K562 (cell line): ENCODE results near the gene DGKE.

Experiments used
- BRD4 ChIP-seq: fragments of 200-600 bp; sonication (generic); IDR thresholded peaks from 2 replicates; pipeline ENCODE4 v1.6.1; 2017; ENCODE audit warnings: inconsistent platforms
- CHD2 ChIP-seq: IDR thresholded peaks from 2 replicates; pipeline ENCODE4 v1.6.1; 2011; ENCODE audit warnings: low read depth, low read length
- GTF2F1 ChIP-seq: IDR thresholded peaks from 2 replicates; pipeline ENCODE4 v1.6.1; 2011; ENCODE audit warnings: low read depth, low read length, improper control_type of control experiment
- TF ChIP-seq, protein P1 (sequence below), 3 experiments: IDR thresholded peaks in 2 of 3; conservative IDR thresholded peaks in 1 of 3; 2 replicates each; pipeline ENCODE4 v1.5.1; 2011 to 2012; ENCODE audit warnings: low read length in 3 of 3, mild to moderate bottlenecking in 3 of 3, control low read depth in 2 of 3, improper control_type of control experiment in 1 of 3, inconsistent platforms in 1 of 3, low read depth in 1 of 3, mixed read lengths in 1 of 3, moderate library complexity in 1 of 3; ENCODE audit not compliant: insufficient read depth in 2 of 3
- TF ChIP-seq, protein P2 (sequence below): sonication (generic); formaldehyde crosslinking; IDR thresholded peaks from 2 replicates; pipeline ENCODE4 v1.8.1; 2023; ENCODE audit warnings: missing genetic modification reagents, mild to moderate bottlenecking, borderline replicate concordance

DNA sequence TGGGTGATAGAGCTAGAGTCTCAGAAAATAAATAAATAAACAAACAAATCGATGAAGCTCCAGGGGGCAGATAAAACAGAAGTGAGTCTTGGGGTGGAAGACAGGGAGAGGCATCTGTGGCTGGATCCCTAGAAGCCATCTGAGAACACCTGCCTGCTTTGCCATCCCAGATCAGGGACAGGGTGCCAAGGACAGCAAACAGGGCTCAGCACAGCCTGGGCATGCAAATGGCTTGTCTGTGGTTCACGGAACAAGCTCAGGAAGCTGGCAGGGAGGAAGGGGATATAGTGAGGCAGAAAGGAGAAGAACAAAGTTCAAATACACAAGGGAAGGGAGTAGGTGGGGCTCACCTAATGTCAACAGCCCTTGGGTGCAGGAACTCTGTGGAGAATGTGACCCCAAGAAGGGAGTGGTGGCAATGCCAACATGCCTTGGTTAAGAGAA, 52.4 kb downstream of the DGKE start:
- no peak for TF ChIP-seq BRD4
- TF ChIP-seq, protein P1, sequence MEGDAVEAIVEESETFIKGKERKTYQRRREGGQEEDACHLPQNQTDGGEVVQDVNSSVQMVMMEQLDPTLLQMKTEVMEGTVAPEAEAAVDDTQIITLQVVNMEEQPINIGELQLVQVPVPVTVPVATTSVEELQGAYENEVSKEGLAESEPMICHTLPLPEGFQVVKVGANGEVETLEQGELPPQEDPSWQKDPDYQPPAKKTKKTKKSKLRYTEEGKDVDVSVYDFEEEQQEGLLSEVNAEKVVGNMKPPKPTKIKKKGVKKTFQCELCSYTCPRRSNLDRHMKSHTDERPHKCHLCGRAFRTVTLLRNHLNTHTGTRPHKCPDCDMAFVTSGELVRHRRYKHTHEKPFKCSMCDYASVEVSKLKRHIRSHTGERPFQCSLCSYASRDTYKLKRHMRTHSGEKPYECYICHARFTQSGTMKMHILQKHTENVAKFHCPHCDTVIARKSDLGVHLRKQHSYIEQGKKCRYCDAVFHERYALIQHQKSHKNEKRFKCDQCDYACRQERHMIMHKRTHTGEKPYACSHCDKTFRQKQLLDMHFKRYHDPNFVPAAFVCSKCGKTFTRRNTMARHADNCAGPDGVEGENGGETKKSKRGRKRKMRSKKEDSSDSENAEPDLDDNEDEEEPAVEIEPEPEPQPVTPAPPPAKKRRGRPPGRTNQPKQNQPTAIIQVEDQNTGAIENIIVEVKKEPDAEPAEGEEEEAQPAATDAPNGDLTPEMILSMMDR (IDR thresholded peaks at IDR 0.05 in 2 of 3, conservative IDR thresholded peaks at IDR 0.05 in 1 of 3; ENCODE audit: insufficient read depth in 2 of 3, low read depth in 1 of 3, low read length in 3 of 3), result no peak
- TF ChIP-seq CHD2, result no peak
- TF ChIP-seq GTF2F1, result no peak
- TF ChIP-seq, protein P2, sequence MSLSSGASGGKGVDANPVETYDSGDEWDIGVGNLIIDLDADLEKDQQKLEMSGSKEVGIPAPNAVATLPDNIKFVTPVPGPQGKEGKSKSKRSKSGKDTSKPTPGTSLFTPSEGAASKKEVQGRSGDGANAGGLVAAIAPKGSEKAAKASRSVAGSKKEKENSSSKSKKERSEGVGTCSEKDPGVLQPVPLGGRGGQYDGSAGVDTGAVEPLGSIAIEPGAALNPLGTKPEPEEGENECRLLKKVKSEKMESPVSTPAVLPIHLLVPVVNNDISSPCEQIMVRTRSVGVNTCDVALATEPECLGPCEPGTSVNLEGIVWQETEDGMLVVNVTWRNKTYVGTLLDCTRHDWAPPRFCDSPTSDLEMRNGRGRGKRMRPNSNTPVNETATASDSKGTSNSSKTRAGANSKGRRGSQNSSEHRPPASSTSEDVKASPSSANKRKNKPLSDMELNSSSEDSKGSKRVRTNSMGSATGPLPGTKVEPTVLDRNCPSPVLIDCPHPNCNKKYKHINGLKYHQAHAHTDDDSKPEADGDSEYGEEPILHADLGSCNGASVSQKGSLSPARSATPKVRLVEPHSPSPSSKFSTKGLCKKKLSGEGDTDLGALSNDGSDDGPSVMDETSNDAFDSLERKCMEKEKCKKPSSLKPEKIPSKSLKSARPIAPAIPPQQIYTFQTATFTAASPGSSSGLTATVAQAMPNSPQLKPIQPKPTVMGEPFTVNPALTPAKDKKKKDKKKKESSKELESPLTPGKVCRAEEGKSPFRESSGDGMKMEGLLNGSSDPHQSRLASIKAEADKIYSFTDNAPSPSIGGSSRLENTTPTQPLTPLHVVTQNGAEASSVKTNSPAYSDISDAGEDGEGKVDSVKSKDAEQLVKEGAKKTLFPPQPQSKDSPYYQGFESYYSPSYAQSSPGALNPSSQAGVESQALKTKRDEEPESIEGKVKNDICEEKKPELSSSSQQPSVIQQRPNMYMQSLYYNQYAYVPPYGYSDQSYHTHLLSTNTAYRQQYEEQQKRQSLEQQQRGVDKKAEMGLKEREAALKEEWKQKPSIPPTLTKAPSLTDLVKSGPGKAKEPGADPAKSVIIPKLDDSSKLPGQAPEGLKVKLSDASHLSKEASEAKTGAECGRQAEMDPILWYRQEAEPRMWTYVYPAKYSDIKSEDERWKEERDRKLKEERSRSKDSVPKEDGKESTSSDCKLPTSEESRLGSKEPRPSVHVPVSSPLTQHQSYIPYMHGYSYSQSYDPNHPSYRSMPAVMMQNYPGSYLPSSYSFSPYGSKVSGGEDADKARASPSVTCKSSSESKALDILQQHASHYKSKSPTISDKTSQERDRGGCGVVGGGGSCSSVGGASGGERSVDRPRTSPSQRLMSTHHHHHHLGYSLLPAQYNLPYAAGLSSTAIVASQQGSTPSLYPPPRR (CRISPR knock-in tag), result no peak
